KMS-11 (cell line): Measurements from ENCODE around the gene RPS10.

ENCODE experiments used
- H2AFZ ChIP-seq: fragments of 200-600 bp; sonication (generic); 2 replicates; pipeline ENCODE4 v1.6.1; 2016; ENCODE audit warnings: antibody characterized with exemption, mixed run types, low read depth
- H3K27ac ChIP-seq: fragments of 200-600 bp; sonication (generic); 2 replicates; pipeline ENCODE4 v1.6.1; 2016; ENCODE audit warnings: mild to moderate bottlenecking, mixed run types
- H3K27me3 ChIP-seq: fragments of 200-600 bp; sonication (generic); 2 replicates; pipeline ENCODE4 v1.6.1; 2017; ENCODE audit warnings: mild to moderate bottlenecking, low read depth, mixed run types, moderate library complexity; ENCODE audit not compliant: insufficient read depth
- H3K36me3 ChIP-seq: fragments of 200-600 bp; sonication (generic); 2 replicates; pipeline ENCODE4 v1.6.1; 2017; ENCODE audit warnings: mild to moderate bottlenecking, mixed run types; ENCODE audit not compliant: insufficient read depth
- H3K4me1 ChIP-seq: fragments of 200-600 bp; sonication (generic); 2 replicates; pipeline ENCODE4 v1.6.1; 2016; ENCODE audit warnings: mild to moderate bottlenecking, low read depth, mixed run types; ENCODE audit not compliant: poor library complexity, severe bottlenecking
- H3K4me2 ChIP-seq: fragments of 200-600 bp; sonication (generic); 2 replicates; pipeline ENCODE4 v1.7.0; 2016; ENCODE audit warnings: mild to moderate bottlenecking, mixed run types
- H3K4me3 ChIP-seq: fragments of 200-600 bp; sonication (generic); IDR thresholded peaks from 2 replicates; pipeline ENCODE4 v1.6.1; 2017; ENCODE audit warnings: low read depth, low read length, mixed read lengths; ENCODE audit not compliant: insufficient read depth
- H3K79me2 ChIP-seq: fragments of 200-600 bp; sonication (generic); 2 replicates; pipeline ENCODE4 v1.6.1; 2016; ENCODE audit warnings: low read depth, mixed run types; ENCODE audit not compliant: insufficient read depth
- H3K9ac ChIP-seq: fragments of 200-600 bp; sonication (generic); 2 replicates; pipeline ENCODE4 v1.6.1; 2016; ENCODE audit warnings: mild to moderate bottlenecking, mixed run types
- H4K20me1 ChIP-seq: fragments of 200-600 bp; sonication (generic); 2 replicates; pipeline ENCODE4 v1.6.1; 2016; ENCODE audit warnings: mild to moderate bottlenecking, mixed run types; ENCODE audit not compliant: insufficient read depth
- CTCF ChIP-seq: fragments of 200-600 bp; sonication (generic); conservative IDR thresholded peaks from 2 replicates; pipeline ENCODE4 v1.6.1; 2017; ENCODE audit warnings: low read depth, mild to moderate bottlenecking, antibody characterized with exemption, low read length, moderate library complexity, mixed read lengths

RPS10 gene

GRCh38 chr6:34472425-34472824, 46.6 kb upstream of the RPS10 start:
- Histone ChIP-seq H3K4me3 (no peak overlapping the region), H4K20me1 (no peaks in the 10 kb centered on the region), H3K4me1 (no peaks in the 10 kb centered on the region), H3K9ac (no peak overlapping the region), H3K4me2 (no peak overlapping the region), H3K36me3 (no peaks in the 10 kb centered on the region), H2AFZ (no peak overlapping the region), H3K27ac (no peak overlapping the region), H3K79me2 (no peaks in the 10 kb centered on the region), H3K27me3 (no peaks in the 10 kb centered on the region)
- TF ChIP-seq CTCF: no peak

- H3K9ac ChIP-seq: no peak overlapping the region
- H3K36me3 ChIP-seq: no peaks in the 10 kb centered on the region
- no peaks in the 10 kb centered on the region for H3K27me3 ChIP-seq
- no peaks in the 10 kb centered on the region for H3K4me1 ChIP-seq
- no peak for TF ChIP-seq CTCF
- H3K4me2 ChIP-seq: no peak overlapping the region
- no peaks in the 10 kb centered on the region for H4K20me1 ChIP-seq
- H2AFZ ChIP-seq: no peak overlapping the region
- no peaks in the 10 kb centered on the region for H3K79me2 ChIP-seq
- no peak overlapping the region for H3K4me3 ChIP-seq
- no peak overlapping the region for H3K27ac ChIP-seq
Observed at GRCh38 chr6:34469499-34469898, 43.6 kb upstream of the RPS10 start.

GRCh38 chr6:34468378-34468892, 42.6 kb upstream of the RPS10 start:
- H3K79me2 ChIP-seq: no peaks in the 10 kb centered on the region
- no peak overlapping the region for H2AFZ ChIP-seq
- H3K9ac ChIP-seq: no peak overlapping the region
- H4K20me1 ChIP-seq: no peaks in the 10 kb centered on the region
- no peaks in the 10 kb centered on the region for H3K27me3 ChIP-seq
- H3K27ac ChIP-seq: no peak overlapping the region
- no peaks in the 10 kb centered on the region for H3K4me1 ChIP-seq
- H3K36me3 ChIP-seq: no peaks in the 10 kb centered on the region
- H3K4me2 ChIP-seq: no peak overlapping the region
- TF ChIP-seq CTCF: no peak
- no peak overlapping the region for H3K4me3 ChIP-seq

- Histone ChIP-seq H3K27me3 (no peaks in the 10 kb centered on the region), H2AFZ (peak overlapping the region; percentile 26; the same call in 1 of the 2 replicates), H3K36me3 (no peaks in the 10 kb centered on the region), H3K9ac (no peak overlapping the region), H3K4me3 (no peak overlapping the region), H4K20me1 (no peaks in the 10 kb centered on the region), H3K27ac (no peak overlapping the region), H3K4me2 (no peak overlapping the region), H3K79me2 (no peaks in the 10 kb centered on the region), H3K4me1 (no peaks in the 10 kb centered on the region)
- TF ChIP-seq CTCF: no peak
Observed at GRCh38 chr6:34466242-34467185, 40.6 kb upstream of the RPS10 start.
